KOPT-K1 (cell line): Measurements from ENCODE around the gene RNASE8.

Experiments
- H3K27ac ChIP-seq: fragments of 200-600 bp; sonication (generic); 2 replicates; pipeline ENCODE4 v1.5.1; 2016; ENCODE audit warnings: antibody characterized with exemption, mild to moderate bottlenecking, low read depth, low read length; ENCODE audit not compliant: poor library complexity, severe bottlenecking
- H3K36me3 ChIP-seq: fragments of 200-600 bp; sonication (generic); 2 replicates; pipeline ENCODE4 v1.5.1; 2017; ENCODE audit warnings: antibody characterized with exemption, mild to moderate bottlenecking, low read length, moderate library complexity; ENCODE audit not compliant: insufficient read depth
- H3K9me3 ChIP-seq: fragments of 200-600 bp; sonication (generic); 2 replicates; pipeline ENCODE4 v1.5.1; 2017; ENCODE audit warnings: antibody characterized with exemption, low read length, mild to moderate bottlenecking; ENCODE audit not compliant: insufficient read depth, poor library complexity, severe bottlenecking

The RNASE8 gene

GRCh38 chr14:21024585-21025370 is 32.8 kb upstream of the RNASE8 start, which contains the start of gene NDRG2:
Gene NDRG2, minus strand, starts transcription at chr14:21025061. Its CDS starts 1,746 bp downstream, at chr14:21023315.
- Histone ChIP-seq H3K27ac (no peak within 1 kb of the TSS), H3K36me3 (no peaks in the 10 kb centered on the region)

GRCh38 chr14:21025371-21026273 is 32.0 kb upstream of the RNASE8 start:
- Histone ChIP-seq H3K9me3 (no peaks in the 10 kb centered on the region), H3K27ac (no peak overlapping the region), H3K36me3 (no peaks in the 10 kb centered on the region)

More at GRCh38 chr14:21024585-21025370, 32.8 kb upstream of the RNASE8 start, which contains the start of gene NDRG2:
- H3K9me3 ChIP-seq: no peaks in the 10 kb centered on the region

GRCh38 chr14:21026274-21026987 is 31.2 kb upstream of the RNASE8 start:
- Histone ChIP-seq H3K9me3 (no peaks in the 10 kb centered on the region), H3K27ac (no peak overlapping the region), H3K36me3 (no peaks in the 10 kb centered on the region)

GRCh38 chr14:21026988-21027315 is 30.7 kb upstream of the RNASE8 start:
- no peak overlapping the region for H3K27ac ChIP-seq
- H3K36me3 ChIP-seq: no peaks in the 10 kb centered on the region
- no peaks in the 10 kb centered on the region for H3K9me3 ChIP-seq

- Histone ChIP-seq H3K9me3 (no peaks in the 10 kb centered on the region), H3K36me3 (no peaks in the 10 kb centered on the region), H3K27ac (no peak within 1 kb of the TSS)
Measured at GRCh38 chr14:21029917-21030316, 27.7 kb upstream of the RNASE8 start, which contains the start of gene TPPP2. Gene TPPP2, plus strand, starts transcription at chr14:21030217. Its CDS starts 365 bp downstream, at chr14:21030582.

DNA sequence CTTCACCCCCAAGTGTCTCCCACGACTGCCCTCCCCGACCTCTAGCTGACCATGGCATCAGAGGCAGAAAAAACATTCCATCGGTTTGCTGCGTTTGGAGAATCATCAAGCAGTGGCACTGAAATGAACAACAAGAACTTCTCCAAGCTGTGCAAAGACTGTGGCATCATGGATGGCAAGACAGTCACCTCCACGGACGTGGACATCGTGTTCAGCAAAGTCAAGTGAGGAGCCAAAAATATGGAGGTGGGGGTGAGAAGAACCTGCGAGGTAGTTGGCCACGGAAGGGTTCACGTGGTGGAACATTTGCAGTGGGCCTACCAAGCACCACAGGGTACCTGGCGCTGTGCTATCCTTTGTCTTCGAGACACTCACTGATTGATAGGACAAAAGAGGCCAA is 27.1 kb upstream of the RNASE8 start:
- Histone ChIP-seq H3K27ac (no peak overlapping the region), H3K36me3 (no peaks in the 10 kb centered on the region), H3K9me3 (no peaks in the 10 kb centered on the region)

DNA sequence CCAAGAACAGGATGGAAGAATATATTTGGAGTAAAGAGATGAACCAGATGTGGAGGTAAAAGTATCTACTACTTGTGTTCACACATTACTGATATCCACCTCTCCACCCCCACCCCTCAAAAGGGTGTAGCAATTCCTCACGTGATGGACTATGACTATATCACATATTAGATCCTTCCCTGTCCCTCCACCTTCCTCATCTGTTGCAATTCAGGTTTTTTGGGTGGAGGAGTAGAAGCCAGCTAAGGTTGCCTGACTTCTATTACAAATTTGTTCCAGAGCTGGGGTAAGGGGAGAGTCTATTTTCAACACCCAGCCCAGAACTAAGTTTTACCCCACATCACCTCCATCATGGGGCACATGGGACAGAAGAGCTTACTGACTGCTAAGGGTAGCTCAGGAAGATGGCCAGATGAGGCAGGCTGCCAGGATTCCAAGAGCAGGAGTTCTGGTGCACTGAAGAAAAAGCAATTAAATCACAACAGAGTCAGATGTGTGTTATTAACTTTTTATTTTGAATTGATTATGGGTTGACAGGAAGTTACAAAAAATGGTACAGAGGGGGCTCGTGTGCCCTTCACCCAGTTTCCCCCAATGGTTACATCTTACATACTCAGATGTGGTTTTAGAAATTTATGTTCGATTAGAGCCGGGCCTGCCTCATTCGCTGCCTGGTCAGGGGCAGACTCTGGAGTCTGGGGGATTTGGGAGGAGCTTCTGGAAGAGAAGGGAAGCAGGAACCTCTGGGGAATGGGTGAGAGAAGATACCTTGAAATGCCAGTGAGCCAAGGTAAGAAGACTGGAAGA is 25.1 kb upstream of the RNASE8 start:
- Histone ChIP-seq H3K36me3 (no peaks in the 10 kb centered on the region), H3K27ac (no peak overlapping the region), H3K9me3 (no peaks in the 10 kb centered on the region)

DNA sequence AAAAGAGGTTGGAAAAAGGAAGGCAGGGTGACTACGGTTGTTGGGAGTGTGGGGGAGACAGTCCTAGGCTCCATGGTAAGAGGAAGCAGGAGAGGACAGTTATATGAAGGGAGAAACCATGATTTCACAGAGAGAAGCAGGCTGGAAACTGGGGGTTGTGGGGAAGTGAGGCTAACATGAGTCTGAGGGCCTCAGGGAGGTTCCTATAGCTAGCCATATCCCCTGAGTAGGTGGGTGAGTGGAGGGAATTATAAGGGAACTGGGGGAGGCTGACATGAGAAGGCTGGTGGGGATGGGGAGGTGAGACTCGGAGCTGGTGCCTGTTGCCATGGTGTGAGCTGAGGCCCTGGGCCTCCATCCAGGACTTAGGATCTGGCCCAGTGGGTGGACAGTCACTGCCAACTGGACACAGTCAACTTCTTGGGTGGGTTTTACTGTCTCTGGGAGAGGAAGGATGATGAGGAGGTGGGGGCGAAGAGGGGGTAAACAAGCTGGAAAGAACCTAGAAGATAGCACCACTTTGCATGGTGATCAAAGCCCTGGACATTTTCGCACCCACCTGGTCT is 24.4 kb upstream of the RNASE8 start:
- Histone ChIP-seq H3K36me3 (no peaks in the 10 kb centered on the region), H3K27ac (no peak overlapping the region), H3K9me3 (no peaks in the 10 kb centered on the region)

DNA sequence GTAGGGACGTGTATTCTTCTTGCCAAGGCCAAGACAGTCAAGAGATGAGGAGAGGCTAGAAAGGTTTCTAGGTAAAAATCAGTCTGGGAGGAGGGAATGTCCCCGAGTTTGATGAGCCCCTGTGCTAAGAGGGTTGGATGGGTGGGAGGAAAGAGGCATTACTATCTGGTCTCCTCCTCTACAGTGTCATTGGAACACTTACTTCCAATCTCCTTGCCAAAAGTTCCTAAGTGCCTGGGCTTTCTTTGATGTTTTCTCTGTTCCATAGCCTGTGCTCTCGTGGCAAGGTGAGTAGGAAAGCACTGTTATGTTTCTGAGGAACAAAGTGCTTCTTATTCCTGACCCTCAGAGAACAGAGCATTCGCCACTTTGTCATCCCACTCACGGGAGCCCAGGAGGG is 22.9 kb upstream of the RNASE8 start, which contains the start of gene RNASE13:
TSS of gene RNASE13 (minus strand) at position 101 of the 400 bp plus-strand sequence. CDS start 519 bp downstream, outside the sequence.
- Histone ChIP-seq H3K36me3 (no peaks in the 10 kb centered on the region), H3K9me3 (no peaks in the 10 kb centered on the region), H3K27ac (no peak within 1 kb of the TSS)

- Histone ChIP-seq H3K27ac (no peak overlapping the region), H3K36me3 (no peaks in the 10 kb centered on the region), H3K9me3 (no peaks in the 10 kb centered on the region)
Measured at GRCh38 chr14:21036751-21037150, 20.9 kb upstream of the RNASE8 start.

GRCh38 chr14:21037156-21037555 is 20.5 kb upstream of the RNASE8 start:
- H3K36me3 ChIP-seq: no peaks in the 10 kb centered on the region
- no peaks in the 10 kb centered on the region for H3K9me3 ChIP-seq
- H3K27ac ChIP-seq: no peak overlapping the region

- Histone ChIP-seq H3K36me3 (no peaks in the 10 kb centered on the region), H3K9me3 (no peaks in the 10 kb centered on the region), H3K27ac (no peak overlapping the region)
Measured at GRCh38 chr14:21038441-21039422, 18.9 kb upstream of the RNASE8 start.
